KG1 (cell line): ENCODE measurements around the gene ZFP36L2.

Source experiments
- DNase-seq: peaks from one replicate; lab custom pipeline; 2025; lab: John Stamatoyannopoulos, UW

The ZFP36L2 gene

GRCh38 chr2:43246641-43247040, 20.2 kb upstream of the ZFP36L2 start:
- no peak for DNase-seq

DNA sequence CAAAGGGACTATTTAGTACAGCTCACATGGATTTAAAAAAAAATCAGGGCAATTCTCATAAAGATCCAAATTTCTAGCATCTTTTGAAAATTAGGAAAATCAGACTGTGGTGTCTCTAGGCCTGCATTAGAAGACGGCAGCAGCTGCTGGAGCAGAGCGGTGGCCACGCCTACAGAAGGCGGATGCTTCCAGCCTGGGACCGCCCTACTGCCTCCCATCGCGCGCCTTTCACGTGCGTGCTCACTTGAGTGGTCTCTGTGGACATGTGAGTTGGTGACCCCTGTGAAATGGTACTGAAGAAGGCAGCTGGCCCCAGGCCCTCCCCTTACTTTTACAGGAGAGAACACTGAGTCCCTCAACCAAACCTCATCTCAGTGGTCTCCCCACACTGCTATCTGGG, 15.2 kb upstream of the ZFP36L2 start:
- no peak for DNase-seq

DNA sequence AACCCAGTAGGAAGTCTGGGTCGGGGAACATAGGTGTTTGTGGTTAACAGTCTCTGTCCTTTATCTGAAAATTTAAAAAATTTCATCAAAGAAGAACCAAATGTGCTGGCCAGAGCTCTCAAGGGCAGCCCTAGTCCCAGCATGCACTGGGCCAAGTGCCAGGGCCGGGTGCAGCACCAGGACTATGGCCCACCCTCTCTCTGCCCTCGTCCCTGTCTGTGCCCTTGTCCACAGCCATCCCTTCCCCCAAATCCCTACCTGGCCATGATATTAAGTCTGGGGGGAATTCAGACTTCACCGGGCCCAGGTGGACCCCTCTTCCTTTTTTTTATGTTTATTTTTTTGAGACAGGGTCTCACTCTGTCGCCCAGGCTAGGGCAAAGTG, 14.4 kb upstream of the ZFP36L2 start:
- no peak for DNase-seq

- no peak for DNase-seq
Observed at GRCh38 chr2:43239981-43240765, 13.8 kb upstream of the ZFP36L2 start.

- DNase-seq, result no peak
Observed at GRCh38 chr2:43238813-43239212, 12.4 kb upstream of the ZFP36L2 start.

- DNase-seq, result no peak
Observed at GRCh38 chr2:43238176-43238575, 11.8 kb upstream of the ZFP36L2 start.

DNA sequence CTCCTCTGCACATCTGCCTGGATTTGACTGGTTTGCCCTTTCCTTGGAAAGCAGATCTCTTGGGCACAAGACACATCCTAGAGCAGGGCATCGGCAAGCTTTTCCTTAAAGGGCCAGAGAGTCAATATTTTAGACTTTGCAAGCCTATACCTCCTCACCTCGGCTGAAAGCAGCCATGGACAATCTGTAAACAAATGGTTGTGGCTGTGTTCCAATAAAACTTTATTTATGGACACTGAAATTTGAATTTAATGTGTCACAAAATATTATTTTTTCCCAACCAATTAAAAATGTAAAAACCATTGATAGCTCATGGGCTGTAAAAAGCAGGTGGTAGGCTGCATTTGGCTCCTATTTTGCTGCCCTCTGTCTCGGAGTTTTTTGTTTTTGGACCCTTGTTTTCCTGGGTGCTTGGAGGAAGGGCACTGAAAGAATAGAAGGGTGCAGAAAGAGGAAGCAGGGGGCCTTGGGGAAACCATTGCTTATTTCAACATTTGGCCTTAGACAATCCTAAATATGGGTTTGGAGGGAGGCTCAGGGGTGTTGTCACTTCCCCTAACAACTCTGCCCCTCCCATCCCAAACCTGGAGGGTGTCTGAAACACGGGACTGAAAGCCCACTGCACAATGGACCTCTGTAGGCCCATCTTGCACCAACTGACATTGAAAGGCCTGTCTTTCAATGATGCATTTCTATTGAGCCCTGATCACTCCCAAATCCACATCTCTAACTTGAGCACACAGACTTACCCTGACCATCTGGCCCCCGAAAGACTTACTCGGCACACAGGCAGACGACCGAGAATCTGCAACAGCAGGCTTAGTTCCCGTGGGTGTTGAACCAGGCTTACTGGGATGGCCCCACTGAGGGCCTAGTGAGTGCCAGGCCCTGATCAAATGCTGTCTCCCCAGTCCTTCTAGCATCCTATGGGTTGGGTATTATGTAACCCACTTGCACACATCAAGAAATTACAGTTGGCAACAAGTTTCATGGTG, 7.1 kb upstream of the ZFP36L2 start:
- DNase-seq, result no peak

DNA sequence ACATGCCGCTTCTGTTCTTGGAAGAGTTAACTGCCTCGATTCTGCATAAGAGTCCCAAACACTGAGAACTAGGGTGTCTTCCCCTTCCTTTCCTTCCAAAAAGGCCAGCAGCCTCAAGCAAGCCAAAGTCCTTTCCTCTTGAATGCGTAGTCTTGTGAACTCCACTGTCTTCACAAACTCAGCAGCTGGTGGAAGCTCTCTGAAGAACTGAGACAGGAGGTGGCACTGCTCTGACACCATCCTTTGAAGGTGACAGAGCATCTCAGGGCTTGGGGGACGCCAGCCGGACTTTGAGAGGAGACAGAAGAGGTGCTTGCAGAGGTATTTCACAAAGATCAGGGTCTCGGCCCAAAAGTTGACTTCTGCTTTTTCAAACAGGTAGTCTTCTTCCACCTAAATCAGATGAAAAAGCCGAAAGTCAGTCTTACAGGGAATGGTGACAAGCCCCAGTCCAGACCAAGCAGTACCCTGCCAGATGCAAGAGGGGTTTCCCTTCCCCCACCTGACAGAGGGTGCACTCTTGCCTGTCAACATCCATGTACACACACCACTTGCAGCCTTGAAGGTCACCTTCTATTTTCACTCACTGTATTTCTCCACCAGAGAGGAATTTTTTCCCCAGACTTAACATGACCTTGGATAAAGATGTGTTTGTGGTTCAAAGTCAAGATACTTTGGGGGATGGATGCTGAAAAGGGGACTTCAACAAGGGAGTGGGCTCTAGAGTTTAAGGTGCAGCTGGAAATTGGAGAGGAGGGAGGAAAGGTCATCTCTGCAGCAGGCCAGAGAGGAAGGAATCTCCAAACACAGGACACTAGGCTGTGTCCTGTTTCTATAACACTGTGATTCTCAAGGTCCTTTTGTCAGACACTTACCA, 4.8 kb upstream of the ZFP36L2 start:
- no peak for DNase-seq

GRCh38 chr2:43230351-43230885, 4.0 kb upstream of the ZFP36L2 start:
- no peak for DNase-seq

DNA sequence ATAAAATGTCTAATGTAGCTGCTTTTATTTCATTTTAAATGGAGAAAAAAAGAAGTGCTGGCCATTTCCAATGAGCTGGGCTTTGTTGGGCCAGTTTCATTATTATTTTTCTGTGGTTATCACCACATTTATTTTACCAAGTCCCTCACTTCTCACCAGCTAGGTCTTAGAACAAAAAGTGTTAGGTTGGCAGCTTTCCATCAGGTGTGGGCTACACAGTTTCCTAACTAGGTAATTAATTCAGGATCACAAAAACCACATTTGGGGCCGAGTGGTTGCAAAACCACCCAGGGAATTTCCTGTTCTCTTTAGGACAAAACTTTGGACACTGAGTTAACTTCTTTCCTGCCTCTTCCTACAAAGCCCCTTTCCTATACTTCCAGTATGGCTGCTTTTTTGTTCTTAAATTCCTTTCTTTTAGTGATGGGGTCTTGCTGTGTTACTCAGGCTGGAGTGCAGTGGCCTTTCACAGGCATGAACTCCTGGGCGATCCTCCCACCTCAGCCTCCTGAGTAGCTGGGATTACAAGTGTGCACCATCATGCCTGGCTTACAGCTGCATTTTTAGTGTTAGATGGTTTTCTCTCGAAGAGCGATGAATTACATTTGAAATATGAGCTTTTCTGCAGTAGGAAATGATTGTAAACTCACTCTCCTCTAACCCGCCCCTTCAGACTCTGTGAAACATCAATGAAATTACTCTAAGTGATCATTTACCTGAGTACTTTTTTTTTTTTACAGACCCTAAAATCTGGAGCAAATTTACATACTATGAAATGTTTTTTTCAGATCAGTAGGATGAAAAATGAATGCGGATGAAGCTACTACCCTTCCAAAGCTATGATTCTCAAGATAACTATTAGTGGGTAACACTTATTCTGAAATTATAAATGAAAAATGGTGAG, 2.6 kb upstream of the ZFP36L2 start:
- DNase-seq, result peak; percentile 68

DNA sequence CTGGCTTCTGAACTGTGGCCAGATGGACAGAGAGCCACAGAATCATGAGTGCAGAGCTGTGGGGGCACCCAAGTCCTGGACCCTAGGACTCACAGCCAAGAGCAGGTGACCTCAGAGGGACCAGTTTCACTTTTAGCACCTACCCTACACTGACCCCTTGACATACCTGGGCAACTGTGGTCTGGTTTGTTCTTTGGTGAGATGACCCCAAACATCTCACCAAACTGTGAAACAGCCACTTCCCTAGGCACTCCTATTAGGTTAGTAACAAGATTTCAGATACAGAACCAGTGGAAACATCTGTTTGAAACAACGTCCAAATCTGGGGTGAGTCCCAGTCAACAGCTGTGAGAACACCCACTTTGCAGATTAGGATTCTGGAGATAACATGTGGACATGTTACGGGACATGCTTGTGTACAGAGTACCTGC, 1.9 kb upstream of the ZFP36L2 start:
- no peak for DNase-seq

DNA sequence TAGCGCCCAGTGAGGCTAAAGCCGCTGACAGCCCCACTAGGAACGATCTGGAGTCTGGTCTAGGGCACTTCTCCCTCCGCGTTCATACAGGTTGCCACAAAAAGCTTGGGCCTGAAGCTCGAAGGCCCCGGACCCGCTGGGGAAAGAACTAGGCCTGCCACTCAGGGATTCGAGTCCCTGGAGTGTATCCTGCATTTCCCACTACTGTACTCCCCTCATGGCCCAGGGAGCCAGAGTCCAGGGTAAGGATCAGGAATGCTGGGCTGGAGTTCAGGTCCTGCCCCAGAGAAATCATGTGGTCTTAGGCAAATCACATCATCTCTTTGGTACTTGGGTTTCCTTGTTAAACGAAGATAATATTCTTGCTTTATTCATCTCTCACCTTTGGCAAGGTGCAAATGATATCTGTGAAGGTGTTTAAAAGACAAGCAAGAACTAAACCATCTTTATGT, 1.4 kb upstream of the ZFP36L2 start:
- no peak for DNase-seq

DNA sequence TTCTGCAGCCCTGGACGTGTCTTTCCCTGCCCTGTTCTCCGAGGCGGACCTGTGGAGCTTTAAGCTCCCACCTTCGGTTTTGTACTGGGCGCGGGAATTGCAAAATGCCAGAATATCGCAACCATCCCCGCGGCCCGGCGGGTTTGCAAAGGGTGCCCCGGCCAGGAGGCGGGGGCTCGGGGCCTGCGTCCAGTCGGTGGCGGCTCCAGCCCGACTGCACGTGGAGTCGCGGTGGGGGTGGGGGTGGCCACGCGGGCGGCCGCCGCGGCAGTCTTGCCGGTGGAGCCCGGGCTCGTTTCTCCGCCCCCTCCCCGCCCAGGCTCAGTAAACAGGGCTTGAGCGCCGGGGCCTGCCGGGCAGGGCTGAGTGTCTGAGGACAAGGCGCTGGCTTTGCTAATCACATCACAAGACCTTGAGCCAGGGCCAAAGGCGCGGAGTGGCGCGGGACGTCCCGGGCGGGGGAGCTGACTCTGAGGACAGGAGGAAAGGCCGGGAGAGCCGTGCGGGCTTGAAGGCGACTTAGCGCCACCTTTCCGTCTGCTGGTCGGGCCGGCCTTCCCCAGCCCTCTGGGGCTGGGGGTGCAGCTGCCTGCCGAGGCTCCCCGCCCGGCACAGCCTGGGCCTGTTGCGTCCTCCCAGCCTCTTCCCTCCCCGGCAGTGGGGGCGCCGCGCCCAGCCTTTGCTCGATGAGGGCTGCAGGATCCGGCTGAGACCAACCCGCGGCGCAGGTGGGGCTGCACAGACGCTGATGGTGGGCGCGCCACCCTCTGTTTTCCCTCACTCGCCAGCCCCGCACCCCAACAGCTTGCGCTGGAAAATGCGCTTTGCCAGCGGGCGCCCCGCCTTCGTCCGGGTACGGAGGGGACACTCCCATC, 786 bp upstream of the ZFP36L2 start:
- DNase-seq, result peak; percentile 66

GRCh38 chr2:43225788-43226557, 433 bp downstream of the ZFP36L2 start:
- no peak for DNase-seq

DNA sequence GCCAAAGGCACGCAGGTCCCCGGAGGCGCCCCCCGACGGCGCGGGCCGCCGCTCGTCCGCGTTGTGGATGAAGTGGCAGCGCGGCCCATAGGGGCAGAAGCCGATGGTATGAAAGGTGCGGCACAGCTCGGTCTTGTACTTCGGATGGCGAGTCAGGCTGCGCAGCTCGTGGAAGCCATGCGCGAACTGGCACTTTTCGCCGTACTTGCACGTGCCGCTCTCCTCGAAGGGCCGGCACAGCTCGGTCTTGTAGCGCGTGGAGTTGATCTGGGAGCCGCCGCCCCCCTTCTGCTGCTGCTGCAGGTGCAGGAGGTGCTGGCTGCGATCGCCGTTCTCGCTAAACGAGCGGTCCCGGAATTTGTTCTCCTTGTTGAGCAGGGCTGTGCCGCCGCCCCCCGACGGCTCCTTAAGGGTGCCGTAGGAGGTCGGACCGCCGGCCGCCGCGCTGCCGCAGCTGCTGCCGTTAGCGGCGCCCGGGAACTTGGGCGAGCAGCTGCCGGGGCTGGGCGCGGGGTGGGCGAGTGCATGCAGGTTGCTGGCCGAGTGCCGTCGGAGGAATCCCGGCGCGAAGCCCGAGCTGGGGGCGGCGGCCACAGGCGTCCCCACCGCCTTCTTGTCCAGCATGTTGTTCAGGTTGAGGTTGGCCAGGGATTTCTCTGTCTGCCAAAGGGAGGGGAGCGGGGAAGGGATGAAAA, 1.2 kb downstream of the ZFP36L2 start:
- peak; percentile 28 for DNase-seq

GRCh38 chr2:43224571-43225092, 1.8 kb downstream of the ZFP36L2 start:
- DNase-seq, result no peak

GRCh38 chr2:43224131-43224570, 2.3 kb downstream of the ZFP36L2 start:
- no peak for DNase-seq

DNA sequence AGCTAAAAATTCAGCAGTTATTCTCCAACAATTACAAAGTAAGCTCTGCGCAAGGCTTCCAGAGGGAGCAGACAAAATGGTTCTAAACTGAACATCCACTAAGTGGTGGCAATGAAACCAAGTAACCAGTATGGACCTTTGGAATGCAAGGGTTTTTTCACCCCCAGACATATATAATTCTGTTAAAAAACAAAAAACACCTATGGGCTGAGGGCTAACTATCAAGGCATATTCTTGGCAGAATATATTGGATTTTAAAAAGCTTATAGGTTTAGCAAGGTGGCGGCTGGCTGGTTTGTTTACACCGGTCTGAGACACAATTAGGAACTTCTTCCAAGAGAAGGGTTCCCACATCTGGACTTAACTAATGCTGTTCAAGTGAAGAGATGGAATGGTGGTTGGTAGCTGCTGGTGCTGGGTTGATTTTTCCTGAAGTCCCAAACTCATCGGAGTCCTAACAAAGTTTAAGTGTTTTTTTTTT, 2.8 kb downstream of the ZFP36L2 start:
- peak; percentile 23 for DNase-seq
